Peyer's patch (tissue), 4 donors: ENCODE measurements around the gene METAP1D.

ENCODE experiments used
- POLR2A ChIP-seq, 2 donors: fragments of 450-650 bp; IDR thresholded peaks; one replicate each; pipeline ENCODE4 v1.5.1; 2017; ENCODE audit warnings: antibody characterized with exemption in 2 of 2, mild to moderate bottlenecking in 2 of 2, moderate library complexity in 2 of 2
- TF ChIP-seq, protein P1 (sequence below), 6 experiments: fragments of 450-650 bp in 4 of 6; fragments of 200-600 bp in 2 of 6; sonication (generic) in 1 of 6; IDR thresholded peaks; one replicate each; pipeline ENCODE4 v1.5.1; 2017 to 2019; ENCODE audit warnings: antibody characterized with exemption in 6 of 6, mild to moderate bottlenecking in 3 of 6, moderate library complexity in 1 of 6

DNA sequence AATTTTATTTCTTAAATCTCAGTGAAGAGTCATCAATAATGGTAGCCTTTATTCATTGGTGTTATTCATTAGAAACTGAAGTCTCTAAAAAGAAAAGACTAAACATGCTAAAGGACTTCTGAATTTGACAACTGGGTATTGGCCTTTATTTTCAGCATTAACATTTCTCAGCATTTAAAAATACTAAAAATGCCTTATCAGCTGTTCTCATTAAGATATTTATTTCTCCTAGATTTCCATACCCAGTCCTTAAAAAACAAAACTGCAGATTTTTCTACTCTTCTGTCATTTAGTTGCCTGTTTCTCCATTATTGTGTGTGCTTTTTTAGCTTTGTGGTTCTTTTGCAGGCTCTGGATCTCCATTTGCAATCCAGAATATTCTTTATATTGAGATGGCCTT, 31.2 kb upstream of the METAP1D start:
- no peak for TF ChIP-seq POLR2A (IDR thresholded peaks at IDR 0.05)
- TF ChIP-seq, protein P1, sequence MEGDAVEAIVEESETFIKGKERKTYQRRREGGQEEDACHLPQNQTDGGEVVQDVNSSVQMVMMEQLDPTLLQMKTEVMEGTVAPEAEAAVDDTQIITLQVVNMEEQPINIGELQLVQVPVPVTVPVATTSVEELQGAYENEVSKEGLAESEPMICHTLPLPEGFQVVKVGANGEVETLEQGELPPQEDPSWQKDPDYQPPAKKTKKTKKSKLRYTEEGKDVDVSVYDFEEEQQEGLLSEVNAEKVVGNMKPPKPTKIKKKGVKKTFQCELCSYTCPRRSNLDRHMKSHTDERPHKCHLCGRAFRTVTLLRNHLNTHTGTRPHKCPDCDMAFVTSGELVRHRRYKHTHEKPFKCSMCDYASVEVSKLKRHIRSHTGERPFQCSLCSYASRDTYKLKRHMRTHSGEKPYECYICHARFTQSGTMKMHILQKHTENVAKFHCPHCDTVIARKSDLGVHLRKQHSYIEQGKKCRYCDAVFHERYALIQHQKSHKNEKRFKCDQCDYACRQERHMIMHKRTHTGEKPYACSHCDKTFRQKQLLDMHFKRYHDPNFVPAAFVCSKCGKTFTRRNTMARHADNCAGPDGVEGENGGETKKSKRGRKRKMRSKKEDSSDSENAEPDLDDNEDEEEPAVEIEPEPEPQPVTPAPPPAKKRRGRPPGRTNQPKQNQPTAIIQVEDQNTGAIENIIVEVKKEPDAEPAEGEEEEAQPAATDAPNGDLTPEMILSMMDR (IDR thresholded peaks at IDR 0.05) = no peak
